ENCODE measurements around the gene USP13. TPM values are rescaled to one million over a fixed set of nuclear protein-coding genes. Genes with fewer than 3 reads are reported as not detected.

Gene USP13
- total RNA-seq, 1 experiment from 2014 or later: 33.0 TPM

- no peaks in the 10 kb centered on the region for H3K27me3 ChIP-seq (replicated peaks; ENCODE audit: insufficient read depth, low read depth, low read length, poor library complexity)
- H3K4me3 ChIP-seq (ENCODE audit: low read depth, low read length, poor library complexity, severe bottlenecking): no peak overlapping the region
- no peaks in the 10 kb centered on the region for H3K9me3 ChIP-seq (ENCODE audit: low read depth, low read length, poor library complexity, severe bottlenecking)
- H3K36me3 ChIP-seq (ENCODE audit: insufficient read depth, low read length, poor library complexity, severe bottlenecking): peaks cover 24% of the 10 kb centered on the region
- ChIA-PET POLR2A (ENCODE audit: low non-redundant PET) (interaction anchor here (0.6 kb wide), 1 partner anchor 841 kb away, joined by 3 read pairs; no protein-coding TSS in a partner anchor), CTCF (interaction anchor here (0.6 kb wide), 1 partner anchor 834 kb away, joined by 3 read pairs; no protein-coding TSS in a partner anchor)
- DNase-seq (ENCODE audit: low spot score): peak; percentile 74
- H3K27ac ChIP-seq (ENCODE audit: low read depth, low read length, poor library complexity, severe bottlenecking): peak overlapping the region; percentile 26
- BruUV-seq (replicated peaks): no TSS peak
- peaks cover 28% of the 10 kb centered on the region for H3K4me1 ChIP-seq (ENCODE audit: insufficient read depth, low read length, poor library complexity, severe bottlenecking)
- TF ChIP-seq CTCF (conservative IDR thresholded peaks at IDR 0.05; ENCODE audit: low read depth, low read length) (no peak), EZH2 (IDR thresholded peaks at IDR 0.05; ENCODE audit: borderline replicate concordance, low read depth, low read length, poor library complexity, severe bottlenecking) (no peak)
- intact Hi-C loops (cut with micrococcal nuclease; ENCODE audit: unreplicated experiment): no loop called here
Observed at GRCh38 chr3:179760944-179761343, 108.1 kb downstream of the USP13 start.

GRCh38 chr3:179765396-179765795 lies 112.6 kb downstream of the USP13 start:
- H3K4me1 ChIP-seq (ENCODE audit: insufficient read depth, low read length, poor library complexity, severe bottlenecking): peaks cover 64% of the 10 kb centered on the region
- no TSS peak for BruUV-seq (replicated peaks)
- peak overlapping the region; percentile 44 for H3K27ac ChIP-seq (ENCODE audit: low read depth, low read length, poor library complexity, severe bottlenecking)
- intact Hi-C loops (cut with micrococcal nuclease; ENCODE audit: unreplicated experiment): loop anchor here (5.0 kb wide), 1 partner anchor 837 kb away; the partner anchor contains the start of gene TTC14
- H3K27me3 ChIP-seq (replicated peaks; ENCODE audit: insufficient read depth, low read depth, low read length, poor library complexity): no peaks in the 10 kb centered on the region
- H3K9me3 ChIP-seq (ENCODE audit: low read depth, low read length, poor library complexity, severe bottlenecking): no peaks in the 10 kb centered on the region
- ChIA-PET POLR2A (ENCODE audit: low non-redundant PET) (no interaction called here), CTCF (no interaction called here)
- TF ChIP-seq CTCF (conservative IDR thresholded peaks at IDR 0.05; ENCODE audit: low read depth, low read length): no peak
- no peak for TF ChIP-seq EZH2 (IDR thresholded peaks at IDR 0.05; ENCODE audit: borderline replicate concordance, low read depth, low read length, poor library complexity, severe bottlenecking)
- H3K36me3 ChIP-seq (ENCODE audit: insufficient read depth, low read length, poor library complexity, severe bottlenecking): peaks cover 24% of the 10 kb centered on the region
- DNase-seq (ENCODE audit: low spot score): peak; percentile 45
- H3K4me3 ChIP-seq (ENCODE audit: low read depth, low read length, poor library complexity, severe bottlenecking): no peak overlapping the region

DNA sequence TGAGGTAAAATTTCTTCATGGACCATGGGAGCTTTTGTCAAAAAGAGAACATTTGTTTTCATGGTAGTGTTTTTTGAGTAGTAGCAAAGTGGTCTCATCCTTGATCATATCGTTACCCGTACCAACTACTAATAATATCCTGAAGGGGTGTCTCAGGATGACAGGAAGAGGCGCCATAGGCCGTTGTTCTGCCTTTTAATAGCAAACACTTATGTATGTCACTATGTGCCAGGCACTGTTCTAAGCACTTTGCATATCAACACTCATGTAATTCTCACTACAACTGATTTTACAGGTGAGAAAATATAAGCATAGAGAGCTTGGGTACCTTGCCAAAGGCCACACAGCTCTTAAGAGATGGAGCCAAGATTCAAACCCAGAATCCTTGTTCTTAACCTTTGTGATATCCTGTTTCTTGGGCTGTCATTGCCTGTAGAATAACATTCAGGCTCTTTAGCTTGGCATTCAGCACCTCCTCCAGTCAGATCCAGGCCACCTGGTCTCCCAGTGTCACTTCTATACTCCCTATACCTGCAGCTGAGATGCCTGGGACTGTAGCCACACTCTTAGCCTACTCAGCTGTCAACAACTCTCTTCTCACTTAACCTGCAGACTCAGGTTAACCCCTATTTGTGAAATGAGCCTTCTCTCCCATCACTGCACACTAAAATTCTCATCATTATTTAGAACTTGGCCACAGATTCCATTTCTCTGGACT lies 113.7 kb downstream of the USP13 start:
- Histone ChIP-seq H3K36me3 (ENCODE audit: insufficient read depth, low read length, poor library complexity, severe bottlenecking) (peaks cover 12% of the 10 kb centered on the region), H3K27ac (ENCODE audit: low read depth, low read length, poor library complexity, severe bottlenecking) (peak overlapping the region; percentile 72), H3K27me3 (replicated peaks; ENCODE audit: insufficient read depth, low read depth, low read length, poor library complexity) (no peaks in the 10 kb centered on the region), H3K4me1 (ENCODE audit: insufficient read depth, low read length, poor library complexity, severe bottlenecking) (peaks cover 69% of the 10 kb centered on the region), H3K9me3 (ENCODE audit: low read depth, low read length, poor library complexity, severe bottlenecking) (no peaks in the 10 kb centered on the region), H3K4me3 (ENCODE audit: low read depth, low read length, poor library complexity, severe bottlenecking) (no peak overlapping the region)
- no peak for DNase-seq (ENCODE audit: low spot score)
- no TSS peak for BruUV-seq (replicated peaks)
- TF ChIP-seq EZH2 (IDR thresholded peaks at IDR 0.05; ENCODE audit: borderline replicate concordance, low read depth, low read length, poor library complexity, severe bottlenecking) (no peak), CTCF (conservative IDR thresholded peaks at IDR 0.05; ENCODE audit: low read depth, low read length) (no peak)
- intact Hi-C loops (cut with micrococcal nuclease; ENCODE audit: unreplicated experiment): loop anchor here (5.0 kb wide), 1 partner anchor 836 kb away; the partner anchor contains the start of gene TTC14
- ChIA-PET POLR2A (ENCODE audit: low non-redundant PET) (no interaction called here), CTCF (interaction anchor here (0.9 kb wide), 1 partner anchor 11 kb away, joined by 5 read pairs; no protein-coding TSS in a partner anchor)
